Measurements from ENCODE around the gene RALGPS2.

Gene RALGPS2

DNA sequence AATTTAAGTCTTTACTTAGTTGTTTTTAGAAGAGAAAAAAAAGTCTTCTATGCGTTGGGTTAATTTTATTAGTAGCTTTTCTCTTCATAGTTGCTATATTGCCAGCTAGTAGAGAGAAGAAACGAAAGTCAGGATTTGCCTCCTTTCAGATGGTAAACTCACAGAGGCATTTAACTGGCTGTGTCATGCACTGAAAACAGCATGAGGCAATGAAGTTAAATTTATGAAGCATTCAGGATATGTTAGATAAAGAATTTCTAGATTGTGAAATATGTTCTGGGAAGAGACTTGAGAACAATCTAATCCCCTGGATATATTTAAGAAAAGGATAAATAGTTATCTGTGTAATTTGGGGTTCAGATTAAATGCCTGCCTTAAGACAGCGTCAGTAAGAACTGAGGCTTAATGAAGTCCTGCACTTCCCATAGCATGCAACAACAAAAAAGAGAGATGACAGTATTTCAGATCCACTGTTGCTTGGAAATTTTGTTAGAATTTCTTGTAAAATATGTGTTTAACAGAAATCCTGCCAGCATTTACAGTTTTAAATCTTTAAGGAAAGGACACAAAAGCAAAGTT lies 144.2 kb downstream of the RALGPS2 start:
- DNase-seq: no peak

DNA sequence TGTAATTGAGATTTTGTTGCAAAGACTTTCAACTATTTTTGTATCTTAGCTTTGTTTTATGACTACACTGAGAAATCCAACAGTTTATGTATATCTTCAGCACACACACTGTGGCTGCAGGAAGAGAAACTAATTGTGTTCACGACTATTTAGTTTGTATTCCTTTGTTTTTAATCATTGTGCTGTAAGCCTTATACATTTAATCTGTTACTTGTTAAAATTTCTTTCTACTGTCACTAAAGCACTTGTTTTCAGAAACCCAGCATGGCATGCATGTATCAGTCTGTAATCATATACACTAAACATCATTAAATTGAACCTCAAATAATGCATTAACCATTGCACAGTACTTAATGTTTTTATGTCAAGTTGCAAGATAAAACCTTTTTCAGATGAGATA lies 145.2 kb downstream of the RALGPS2 start:
- no peak for DNase-seq

DNA sequence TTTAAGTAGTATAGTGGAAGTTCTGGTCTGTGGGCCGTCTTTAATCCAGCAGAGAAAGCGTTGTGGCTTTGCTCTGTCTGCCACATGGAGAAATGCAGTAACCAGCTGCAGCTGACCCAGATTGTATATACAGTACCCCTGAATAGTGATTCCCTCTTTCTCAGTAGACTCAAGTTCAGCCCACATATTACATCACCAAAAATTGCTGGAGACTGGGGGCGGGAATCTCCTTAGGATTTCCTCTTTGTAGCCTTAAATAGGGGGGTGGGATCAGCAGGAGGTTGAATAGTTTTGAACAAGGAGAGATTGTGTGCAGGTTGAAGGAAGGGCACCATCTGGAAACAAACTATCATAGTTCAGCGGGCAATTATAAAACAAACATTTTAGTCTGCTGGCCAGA lies 145.9 kb downstream of the RALGPS2 start, which contains the start of gene ANGPTL1:
Gene ANGPTL1 (minus strand): TSS at position 134 of the 400 bp plus-strand sequence. CDS start 5,301 bp downstream, outside the sequence.
- no peak for DNase-seq

DNA sequence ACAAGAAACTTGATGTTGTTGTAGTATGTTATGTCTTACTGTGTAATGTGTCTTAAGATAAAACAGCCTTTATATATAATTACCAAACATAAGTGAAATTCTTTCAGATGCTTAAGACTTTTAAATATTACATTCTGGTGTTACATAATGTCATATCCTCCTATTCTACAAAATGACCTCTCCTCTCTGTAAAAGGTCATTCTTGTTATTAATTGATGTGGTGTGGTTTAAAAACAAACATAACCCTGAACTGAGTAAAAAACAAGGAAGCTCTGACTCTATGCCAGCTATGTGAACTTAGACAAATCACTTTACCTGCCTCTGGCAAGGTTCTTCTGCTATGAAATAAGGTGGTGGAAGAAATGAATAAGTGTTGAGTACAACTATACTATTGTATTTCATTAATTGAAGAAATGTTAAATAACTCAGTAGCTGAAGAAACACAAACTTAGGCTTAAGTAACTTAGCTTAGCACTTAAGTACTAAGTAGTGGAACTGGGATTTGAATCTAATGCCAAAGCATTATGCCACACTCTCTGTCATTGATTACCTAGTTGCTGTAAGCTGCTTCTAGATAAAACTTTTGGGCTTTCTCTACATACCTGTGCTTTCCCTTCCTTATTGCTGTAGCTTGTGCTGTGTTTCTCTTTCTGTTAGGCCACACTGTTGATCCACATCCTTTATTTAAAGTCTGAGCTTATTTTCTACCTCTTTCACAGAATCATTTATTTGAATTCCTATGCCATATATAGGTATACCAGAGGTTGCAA lies 146.7 kb downstream of the RALGPS2 start:
- DNase-seq: no peak

DNA sequence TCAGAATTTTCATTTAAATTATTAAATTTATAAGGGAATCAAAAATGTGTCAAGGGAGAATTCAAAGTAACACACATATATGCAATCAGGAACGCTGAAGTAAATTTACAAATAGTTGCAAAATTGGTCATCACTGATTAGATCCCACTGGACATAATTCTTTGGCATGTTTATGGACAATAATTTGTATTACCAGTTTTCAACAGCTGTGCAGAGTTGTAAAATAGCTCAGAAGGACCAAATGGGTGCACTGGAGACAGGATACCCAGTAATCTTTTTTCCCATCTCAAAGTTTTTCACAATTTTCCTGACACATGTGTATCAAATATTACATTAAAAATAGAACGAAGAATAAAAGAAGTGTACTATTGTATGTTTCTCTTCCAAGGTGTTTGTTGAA lies 149.9 kb downstream of the RALGPS2 start:
- DNase-seq: no peak

DNA sequence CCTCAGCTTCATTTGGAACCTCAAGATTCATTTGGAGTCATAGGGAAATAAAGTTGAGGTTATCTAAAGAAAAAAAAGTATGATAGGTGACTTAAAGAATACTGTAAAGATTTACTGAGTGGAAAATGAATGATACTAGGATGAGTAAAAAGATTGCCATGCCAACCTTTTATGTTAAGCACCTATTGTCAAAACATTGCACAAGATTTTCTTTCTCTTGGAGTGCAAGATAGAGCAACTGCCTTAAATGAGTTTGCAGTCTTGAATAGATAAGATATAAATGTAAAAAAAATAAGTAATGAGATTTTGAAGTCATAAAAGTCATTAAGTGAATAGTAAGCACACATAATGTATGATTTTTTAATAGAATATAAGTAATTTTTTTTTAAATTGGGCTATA lies 150.9 kb downstream of the RALGPS2 start:
- DNase-seq: no peak

DNA sequence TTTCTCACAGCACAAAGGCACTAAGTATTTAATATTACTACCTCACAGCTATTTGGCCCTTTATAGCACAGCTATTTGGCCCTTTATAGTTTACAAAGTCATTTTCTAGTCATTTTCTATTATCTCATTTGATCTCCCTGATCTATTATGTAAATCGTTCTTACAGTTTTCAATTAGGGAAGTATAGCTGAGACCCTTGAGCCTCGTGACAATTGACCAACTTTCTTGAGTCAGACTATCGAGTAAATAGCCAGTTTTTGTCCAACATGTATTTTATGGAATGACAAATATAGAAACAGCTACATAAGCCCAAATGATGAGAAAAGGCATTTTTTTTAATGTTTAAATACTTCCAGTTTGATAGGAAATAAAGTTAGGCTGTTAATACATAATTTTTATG lies 152.9 kb downstream of the RALGPS2 start:
- DNase-seq: no peak

DNA sequence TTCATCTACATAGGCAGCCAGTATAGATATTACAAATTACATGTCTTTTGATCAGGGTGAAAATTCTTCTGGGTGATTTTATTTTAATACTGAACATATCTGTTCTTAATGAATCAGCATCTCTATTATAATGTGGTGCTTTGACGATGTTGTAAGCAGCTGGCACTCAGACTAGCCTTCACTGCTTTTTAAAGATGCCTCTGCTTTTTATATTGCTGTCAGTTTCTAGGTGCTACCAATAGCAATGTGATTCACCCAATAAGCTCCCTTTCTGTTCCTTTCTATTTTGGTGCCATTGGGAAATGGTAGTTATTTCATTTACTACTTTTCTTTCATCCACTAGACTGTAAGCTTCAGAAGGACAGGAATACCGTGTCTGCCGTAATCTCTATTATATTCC lies 156.9 kb downstream of the RALGPS2 start:
- DNase-seq: no peak

DNA sequence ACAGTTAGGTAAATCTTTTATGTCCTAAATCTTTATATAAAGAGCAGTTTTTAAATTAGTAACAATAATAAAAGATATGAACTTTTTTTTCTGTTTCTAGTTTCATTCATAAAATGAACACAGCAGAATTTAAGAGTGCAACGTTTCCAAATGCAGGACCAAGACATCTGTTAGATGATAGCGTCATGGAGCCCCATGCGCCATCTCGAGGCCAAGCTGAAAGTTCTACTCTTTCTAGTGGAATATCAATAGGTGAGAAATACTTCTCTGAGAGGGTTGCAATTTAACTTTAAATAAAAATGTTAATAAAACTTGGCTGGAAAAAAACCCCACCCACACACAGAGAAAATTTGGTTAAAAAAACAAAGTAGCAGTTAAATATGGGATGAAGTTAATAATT lies 160.8 kb downstream of the RALGPS2 start:
- DNase-seq: no peak

DNA sequence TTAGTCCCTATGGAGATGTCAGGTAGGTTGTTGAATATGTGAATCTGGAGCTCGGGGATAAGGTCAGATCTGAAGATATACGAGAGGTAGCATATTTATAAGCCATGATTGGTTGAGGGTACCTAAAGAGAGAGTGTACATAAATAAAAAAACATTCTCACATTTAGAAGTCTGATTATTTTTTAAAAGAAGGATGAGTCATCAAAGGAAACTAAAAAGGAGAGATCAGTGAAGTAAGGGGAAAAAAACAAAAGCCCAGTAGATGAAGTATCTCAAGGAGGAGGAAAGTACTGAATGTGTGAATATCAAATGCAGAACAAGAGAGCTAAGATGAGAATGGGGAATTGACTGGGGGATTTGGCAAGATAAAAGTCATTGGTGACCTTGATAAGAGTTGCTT lies 161.5 kb downstream of the RALGPS2 start:
- no peak for DNase-seq

DNA sequence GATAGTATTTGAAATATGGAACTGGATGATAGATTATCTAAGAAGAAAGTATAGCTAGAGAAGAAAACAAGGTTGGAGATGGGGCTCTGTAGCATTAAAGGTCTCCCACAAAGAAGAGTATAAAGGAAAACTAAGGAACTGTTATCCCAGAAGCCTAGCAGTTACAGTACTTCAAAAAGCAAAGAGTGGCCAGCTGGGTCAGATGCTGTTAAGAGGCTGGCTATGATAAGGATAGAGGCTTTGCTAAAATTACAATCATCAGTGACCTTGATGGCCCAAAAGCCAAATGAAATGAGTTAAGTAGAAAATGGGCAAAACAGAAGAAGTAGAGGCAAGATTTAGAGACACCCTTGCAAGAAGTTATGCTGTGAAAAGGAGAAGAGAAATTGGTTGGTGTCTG lies 170.9 kb downstream of the RALGPS2 start:
- no peak for DNase-seq

DNA sequence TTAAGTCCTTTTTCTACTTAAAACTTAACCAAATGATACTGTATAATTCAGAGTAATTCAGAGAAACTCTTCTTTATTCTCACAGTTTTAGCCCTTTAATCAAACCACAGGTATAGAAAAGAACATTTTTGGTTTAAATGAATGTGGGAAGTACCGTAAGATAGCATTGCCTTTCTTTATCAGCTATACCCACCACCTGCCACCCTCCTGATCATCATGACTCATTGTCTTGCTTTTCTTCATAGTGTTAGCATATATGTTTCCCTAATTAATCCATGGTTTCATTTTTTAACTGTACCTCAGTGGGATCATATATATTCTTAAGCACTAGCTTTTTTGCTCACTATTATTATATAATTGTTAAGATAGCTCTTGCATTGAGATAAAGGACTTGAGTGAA lies 173.4 kb downstream of the RALGPS2 start:
- no peak for DNase-seq

DNA sequence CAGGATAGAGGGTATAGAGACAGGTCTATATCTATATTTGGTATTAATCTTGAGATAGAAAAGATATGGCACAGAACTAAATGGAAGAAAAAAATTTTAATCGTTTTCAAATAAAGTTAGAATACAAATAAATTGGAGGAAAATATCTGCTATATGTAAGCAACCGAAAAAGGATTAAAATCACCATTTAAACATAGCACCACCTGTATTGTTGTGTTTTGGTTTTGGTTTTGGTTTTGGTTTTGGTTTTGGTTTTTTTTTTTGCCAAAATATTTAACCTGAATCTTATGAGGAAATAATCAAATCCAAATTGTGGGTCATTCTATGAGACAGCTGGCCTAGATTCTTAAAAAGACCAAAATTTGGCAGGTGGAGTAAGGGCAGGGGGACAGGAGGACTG lies 174.4 kb downstream of the RALGPS2 start:
- DNase-seq: no peak

DNA sequence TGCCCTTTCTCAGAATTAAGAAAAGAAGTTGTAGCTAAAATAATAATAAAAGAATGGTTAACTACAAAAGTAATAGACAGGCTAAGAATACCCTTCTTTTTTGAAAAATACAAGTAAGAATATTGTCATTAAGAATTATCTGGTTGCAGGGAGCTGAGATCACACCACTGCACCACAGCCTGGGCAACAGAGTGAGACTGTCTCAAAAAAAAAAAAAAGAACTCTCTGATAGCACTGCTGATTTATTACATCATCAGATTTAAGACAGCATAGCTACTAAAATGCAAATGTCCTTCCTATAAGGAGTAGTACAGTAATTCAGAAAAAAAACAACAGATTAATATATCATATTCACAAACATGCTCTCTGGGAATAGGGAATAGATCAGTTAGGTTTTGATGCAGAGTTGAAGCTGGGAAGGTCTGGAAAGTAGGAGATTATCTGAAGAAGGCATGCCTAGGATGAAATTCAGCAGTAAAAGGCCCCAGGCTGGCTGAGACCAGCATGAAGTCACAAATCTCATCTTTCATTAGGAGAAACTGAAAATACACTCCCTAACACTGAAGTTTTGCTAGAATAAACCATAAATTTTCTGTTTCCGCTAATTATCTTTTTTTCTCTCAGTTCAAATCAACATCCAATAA lies 176.6 kb downstream of the RALGPS2 start:
- no peak for DNase-seq

DNA sequence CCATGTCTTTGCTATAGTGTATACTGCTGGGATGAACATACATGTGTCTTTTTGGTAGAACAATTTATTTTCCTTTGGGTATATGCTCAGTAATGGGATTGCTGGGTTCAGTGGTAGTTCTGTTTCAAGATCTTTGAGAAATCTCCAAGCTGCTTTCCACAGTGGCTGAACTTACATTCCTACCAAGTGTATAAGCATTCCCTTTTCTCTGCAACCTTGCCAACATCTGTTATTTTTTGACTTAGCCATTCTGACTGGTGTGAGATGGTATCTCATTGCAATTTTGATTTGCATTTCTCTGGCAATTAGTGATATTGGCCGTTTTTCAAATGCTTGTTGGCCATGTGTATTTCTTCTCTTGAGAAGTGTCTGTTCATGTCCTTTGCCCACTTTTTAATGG lies 183.3 kb downstream of the RALGPS2 start:
- no peak for DNase-seq

DNA sequence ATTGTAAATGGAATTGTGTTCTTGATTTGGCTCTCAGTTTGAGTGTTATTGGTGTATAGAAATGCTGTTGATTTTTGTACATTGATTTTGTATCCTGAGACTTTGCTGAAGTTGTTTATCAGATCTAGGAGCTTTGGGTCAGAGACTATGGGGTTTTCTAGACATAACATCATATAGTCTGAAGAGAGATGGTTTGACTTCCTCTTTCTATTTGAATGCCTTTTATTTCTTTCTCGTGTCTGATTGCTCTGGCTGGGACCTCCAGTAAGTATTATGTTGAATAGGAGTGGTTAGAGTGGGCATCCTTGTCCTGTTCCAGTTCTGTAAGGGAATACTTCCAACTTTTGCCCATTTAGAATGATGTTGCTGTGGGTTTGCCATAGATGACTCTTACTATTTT lies 185.0 kb downstream of the RALGPS2 start:
- DNase-seq: no peak

DNA sequence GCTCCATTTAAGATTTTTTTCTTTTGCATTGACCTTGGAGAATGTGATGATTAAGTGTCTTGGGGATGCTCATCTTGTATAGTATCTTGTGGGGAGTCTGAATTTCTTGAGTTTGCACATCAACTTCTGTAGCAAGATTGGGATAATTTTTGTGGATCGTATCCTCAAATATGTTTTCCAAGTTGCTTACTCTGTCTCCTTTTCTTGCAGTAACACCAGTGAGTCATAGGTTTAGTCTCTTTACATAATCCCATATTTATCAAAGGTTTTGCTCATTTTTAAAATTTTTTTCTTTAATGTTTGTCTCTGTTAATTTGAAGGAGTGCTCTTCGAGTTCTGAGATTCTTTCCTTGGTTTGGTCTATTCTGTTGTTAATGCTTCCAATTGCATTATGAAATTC lies 187.6 kb downstream of the RALGPS2 start:
- DNase-seq: no peak

DNA sequence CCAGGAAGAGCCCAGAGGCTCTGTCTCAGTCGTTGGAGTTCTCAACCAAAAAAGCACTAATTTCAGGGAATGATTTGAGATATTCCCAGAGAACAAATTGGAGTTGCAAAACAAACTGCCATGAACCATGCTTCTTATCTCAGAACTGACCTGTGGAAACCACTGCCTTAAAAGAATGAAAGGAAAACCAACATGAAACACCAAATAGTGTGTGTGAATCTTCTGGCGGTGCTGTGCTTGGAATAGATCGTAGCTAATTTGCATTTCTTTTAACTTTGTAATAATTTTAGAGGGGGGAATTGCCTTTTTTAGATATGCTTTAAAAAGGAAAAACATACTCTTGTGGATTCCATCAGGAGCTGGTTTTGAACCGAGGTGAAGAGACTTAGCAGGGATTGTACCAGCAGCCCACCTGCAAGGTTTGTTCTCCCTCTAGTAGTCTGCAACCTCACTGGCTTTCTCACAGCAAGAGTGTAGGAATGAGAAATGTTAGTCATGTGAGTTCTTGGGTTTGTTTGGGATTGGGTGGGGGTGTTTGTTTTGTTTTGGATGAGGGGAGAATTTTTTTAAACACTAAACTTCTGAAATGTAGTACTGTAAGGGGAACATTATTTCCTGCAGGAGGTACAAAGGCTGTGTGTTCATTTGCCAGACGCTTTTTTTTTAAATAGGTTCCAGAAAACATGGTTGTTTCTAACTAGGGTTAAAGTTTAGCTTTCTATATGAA lies 191.6 kb downstream of the RALGPS2 start:
- DNase-seq: no peak

DNA sequence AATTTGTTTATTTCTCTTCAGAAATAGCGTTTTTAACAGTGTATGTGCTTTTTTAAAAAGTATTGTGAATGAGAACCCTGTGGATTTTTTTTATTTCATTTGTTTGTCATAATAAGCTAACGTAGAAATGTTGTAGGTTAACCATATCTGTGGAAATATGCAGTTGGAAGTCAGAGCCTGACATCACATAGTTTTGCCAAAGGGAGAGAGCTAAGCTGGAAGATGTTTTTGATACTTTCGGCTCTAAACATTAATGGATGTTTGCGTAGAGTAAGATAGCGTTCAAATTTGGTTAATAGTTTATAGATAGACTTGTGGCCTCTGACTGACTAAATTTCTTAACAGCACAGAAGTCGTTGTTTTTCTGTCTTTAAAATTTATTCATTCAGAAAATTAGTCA lies 193.3 kb downstream of the RALGPS2 start:
- DNase-seq: no peak

DNA sequence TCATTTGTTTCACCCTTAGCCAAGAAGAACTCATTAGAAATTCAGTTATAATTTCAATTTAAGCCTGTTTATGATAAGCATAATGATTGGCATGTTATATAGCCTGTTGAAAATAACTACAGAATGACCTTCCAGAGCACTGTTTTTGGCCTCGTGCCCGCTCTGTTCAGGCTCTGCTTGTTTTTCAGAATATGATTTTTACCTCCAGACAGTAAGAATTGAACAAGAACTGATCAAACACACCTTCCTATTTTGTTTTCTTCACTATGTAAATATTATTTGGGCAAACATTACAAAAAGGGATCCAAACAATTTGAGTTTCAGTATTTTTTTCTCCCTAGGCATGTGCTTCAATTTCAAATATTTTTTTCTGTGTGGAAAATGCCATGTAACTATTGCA lies 193.9 kb downstream of the RALGPS2 start:
- no peak for DNase-seq

DNA sequence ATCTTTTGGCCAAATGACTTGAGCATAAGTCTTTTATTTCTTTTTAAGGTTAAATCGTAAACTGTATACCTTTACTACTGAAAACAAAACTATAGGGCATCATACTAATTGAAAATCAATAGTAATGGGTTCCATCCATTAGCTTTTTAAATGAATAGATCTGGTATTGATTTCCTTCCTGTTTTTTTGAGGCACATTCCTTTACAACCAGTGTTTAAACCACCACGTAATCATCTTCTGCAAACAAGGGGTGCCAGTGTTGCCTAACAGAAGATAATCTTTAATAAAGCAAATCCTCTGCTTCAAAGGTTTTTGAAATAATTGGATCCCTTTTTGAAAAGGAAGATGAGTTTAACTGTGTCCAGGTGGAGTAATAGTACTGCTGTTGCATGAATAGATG lies 194.5 kb downstream of the RALGPS2 start:
- DNase-seq: no peak

DNA sequence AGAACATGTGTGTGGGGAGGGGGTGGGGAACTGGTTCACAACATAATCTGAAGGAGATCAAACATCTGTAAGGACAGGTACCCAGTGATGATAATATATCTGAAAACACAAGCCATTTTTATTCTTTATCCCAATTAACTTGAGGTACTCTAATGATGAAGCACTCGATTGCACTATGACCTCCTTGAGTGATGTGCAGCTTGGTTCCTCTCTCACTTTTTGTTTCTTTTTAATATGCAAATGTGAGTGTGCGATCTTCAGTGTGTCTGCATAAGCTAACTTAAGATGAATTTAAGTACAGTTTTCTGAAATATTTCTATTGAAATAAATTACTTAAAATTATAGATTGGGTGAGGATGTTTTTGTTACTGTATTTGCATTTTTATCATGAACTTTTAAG lies 196.5 kb downstream of the RALGPS2 start:
- DNase-seq: no peak

DNA sequence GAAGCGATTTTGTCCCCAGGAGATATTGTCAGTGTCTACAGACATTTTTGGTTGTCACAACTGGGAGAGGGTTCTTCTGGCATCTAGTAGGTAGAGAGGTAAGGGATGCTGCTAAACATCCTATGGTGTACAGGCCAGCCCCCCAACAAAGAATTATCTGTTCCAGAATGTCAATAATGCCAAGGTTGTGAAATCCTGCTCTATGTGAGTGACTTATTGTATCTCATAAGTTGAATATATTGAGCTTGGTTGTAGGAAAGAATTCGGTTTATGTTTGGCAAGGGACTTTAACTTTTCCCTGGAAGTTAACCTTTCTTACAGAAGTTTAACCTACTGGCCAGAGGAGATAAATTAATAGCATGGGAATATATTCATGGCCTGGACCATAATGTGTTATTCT lies 198.5 kb downstream of the RALGPS2 start:
- DNase-seq: no peak

DNA sequence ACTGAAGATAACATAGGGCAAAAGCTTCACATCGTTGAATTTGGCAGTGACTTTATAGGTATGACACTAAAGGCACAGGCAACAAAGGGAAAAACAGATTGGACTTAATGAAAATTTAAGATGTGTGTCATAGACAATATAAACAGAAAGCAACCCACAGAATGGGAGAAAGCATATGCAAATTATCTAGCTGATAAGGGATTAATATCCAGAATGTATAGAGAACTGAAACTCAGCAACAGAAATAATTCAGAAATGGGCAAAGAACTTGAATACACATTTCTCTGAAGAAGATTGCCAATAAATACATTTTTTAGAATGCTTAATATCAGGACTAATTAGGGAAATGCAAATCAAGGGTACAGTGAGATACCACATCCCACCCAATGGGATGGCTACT lies 201.0 kb downstream of the RALGPS2 start:
- no peak for DNase-seq

All from 8988T (cell line).